ENCODE data around the gene SHISA9. TPM values are rescaled to one million over a fixed set of nuclear protein-coding genes. Genes with fewer than 3 reads are reported as not detected.

Gene SHISA9
- total and polyA plus RNA-seq, 4 donors, result under 0.01 to 0.08 (median 0.07) TPM; not detected in 1

DNA sequence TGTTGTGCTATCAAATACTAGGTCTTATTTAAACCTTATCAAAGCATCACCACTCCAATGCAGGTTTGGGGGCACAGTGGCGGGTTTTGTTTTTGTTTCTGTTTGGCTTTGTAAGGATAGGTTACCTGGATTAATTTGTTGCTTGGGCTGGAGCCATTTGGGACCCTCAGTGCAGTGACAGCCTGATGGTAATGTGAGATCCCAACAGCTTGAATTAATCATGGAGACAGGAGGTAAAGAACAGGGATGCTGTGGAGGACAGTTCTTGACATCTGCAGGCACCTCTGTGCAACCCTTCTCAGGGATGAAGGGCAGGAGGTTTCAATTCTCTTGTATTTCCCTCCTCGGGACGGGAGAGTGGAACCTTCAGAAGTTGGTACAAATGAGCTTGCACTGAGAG, 40.5 kb downstream of the SHISA9 start:
- TF ChIP-seq ATF3 (IDR thresholded peaks at IDR 0.05), result no peak
- TF ChIP-seq FOXA2 (IDR thresholded peaks at IDR 0.05), result no peak
- TF ChIP-seq EGR1 (IDR thresholded peaks at IDR 0.05; ENCODE audit: low read depth in 2 of 2), result no peak
- no peak for TF ChIP-seq RXRA (IDR thresholded peaks at IDR 0.05)
- TF ChIP-seq SP1 (IDR thresholded peaks at IDR 0.05), result no peak
- no peak for TF ChIP-seq YY1 (IDR thresholded peaks at IDR 0.05)
- no peak for TF ChIP-seq JUND (IDR thresholded peaks at IDR 0.05)
- no peak for TF ChIP-seq HNF4A (conservative IDR thresholded peaks at IDR 0.05)
- no peak overlapping the region for H3K4me3 ChIP-seq (ENCODE audit: low read depth in 1 of 3, low read length in 3 of 3)
- peaks cover 0 to 4% (median 1%) of the 10 kb centered on the region in 4 donors for H3K9me3 ChIP-seq (ENCODE audit: control insufficient read depth in 4 of 4, low read length in 3 of 4)
- H3K27ac ChIP-seq (ENCODE audit: low read depth in 1 of 2, low read length in 2 of 2), result no peak overlapping the region
- 68% methylated on average over 3 of the region's 3 CpGs for WGBS
- no peaks in the 10 kb centered on the region for H3K4me1 ChIP-seq (ENCODE audit: control insufficient read depth in 4 of 4, insufficient read depth in 4 of 4, low read length in 3 of 4)
- no peak overlapping the region for H3K9ac ChIP-seq (ENCODE audit: low read depth in 1 of 2, low read length in 2 of 2)
- peaks cover 0 to 3% (median 0%) of the 10 kb centered on the region in 4 donors for H3K27me3 ChIP-seq (ENCODE audit: control insufficient read depth in 4 of 4, insufficient read depth in 4 of 4, low read length in 3 of 4)
- H3K36me3 ChIP-seq (ENCODE audit: control insufficient read depth in 4 of 4, insufficient read depth in 3 of 4, low read depth in 1 of 4, low read length in 3 of 4), result no peaks in the 10 kb centered on the region
- no peak for DNase-seq (ENCODE audit: low spot score)

- peaks cover 0 to 3% (median 0%) of the 10 kb centered on the region in 4 donors for H3K27me3 ChIP-seq (ENCODE audit: control insufficient read depth in 4 of 4, insufficient read depth in 4 of 4, low read length in 3 of 4)
- WGBS, result 67% methylated on average over 5 of the region's 5 CpGs
- TF ChIP-seq GABPA (IDR thresholded peaks at IDR 0.05 in 1 of 2, conservative IDR thresholded peaks at IDR 0.05 in 1 of 2), result no peak
- TF ChIP-seq YY1 (IDR thresholded peaks at IDR 0.05), result no peak
- TF ChIP-seq TAF1 (conservative IDR thresholded peaks at IDR 0.05), result no peak
- no peak for TF ChIP-seq FOXA2 (IDR thresholded peaks at IDR 0.05)
- TF ChIP-seq MAX (IDR thresholded peaks at IDR 0.05), result no peak
- no peak for TF ChIP-seq JUND (IDR thresholded peaks at IDR 0.05)
- no peak for TF ChIP-seq RXRA (IDR thresholded peaks at IDR 0.05)
- no peak for TF ChIP-seq FOXA1 (IDR thresholded peaks at IDR 0.05)
- TF ChIP-seq ATF3 (IDR thresholded peaks at IDR 0.05), result no peak
- no peaks in the 10 kb centered on the region for H3K4me1 ChIP-seq (ENCODE audit: control insufficient read depth in 4 of 4, insufficient read depth in 4 of 4, low read length in 3 of 4)
- H3K36me3 ChIP-seq (ENCODE audit: control insufficient read depth in 4 of 4, insufficient read depth in 3 of 4, low read depth in 1 of 4, low read length in 3 of 4), result no peaks in the 10 kb centered on the region
- peaks cover 0 to 4% (median 1%) of the 10 kb centered on the region in 4 donors for H3K9me3 ChIP-seq (ENCODE audit: control insufficient read depth in 4 of 4, low read length in 3 of 4)
- no peak overlapping the region for H3K9ac ChIP-seq (ENCODE audit: low read depth in 1 of 2, low read length in 2 of 2)
- H3K27ac ChIP-seq (ENCODE audit: low read depth in 1 of 2, low read length in 2 of 2), result no peak overlapping the region
- DNase-seq (ENCODE audit: low spot score), result no peak
- H3K4me3 ChIP-seq (ENCODE audit: low read depth in 1 of 3, low read length in 3 of 3), result no peak overlapping the region
Observed at GRCh38 chr16:12942861-12943260, 41.5 kb downstream of the SHISA9 start.

- TF ChIP-seq RAD21 (IDR thresholded peaks at IDR 0.05) (no peak), CTCF (IDR thresholded peaks at IDR 0.05; ENCODE audit: low read depth, low read length, missing input control) (no peak)
- no peak for DNase-seq (ENCODE audit: low spot score)
- WGBS, result 74% methylated on average over 3 of the region's 3 CpGs
- no peak overlapping the region for H3K4me3 ChIP-seq (ENCODE audit: low read depth in 1 of 3, low read length in 3 of 3)
- no peak overlapping the region for H3K27ac ChIP-seq (ENCODE audit: low read depth in 1 of 2, low read length in 2 of 2)
- no peaks in the 10 kb centered on the region for H3K36me3 ChIP-seq (ENCODE audit: control insufficient read depth in 4 of 4, insufficient read depth in 3 of 4, low read depth in 1 of 4, low read length in 3 of 4)
- H3K9ac ChIP-seq (ENCODE audit: low read depth in 1 of 2, low read length in 2 of 2), result no peak overlapping the region
- H3K27me3 ChIP-seq (ENCODE audit: control insufficient read depth in 4 of 4, insufficient read depth in 4 of 4, low read length in 3 of 4), result peaks cover 0 to 3% (median 0%) of the 10 kb centered on the region in 4 donors
- no peaks in the 10 kb centered on the region for H3K4me1 ChIP-seq (ENCODE audit: control insufficient read depth in 4 of 4, insufficient read depth in 4 of 4, low read length in 3 of 4)
- peaks cover 0 to 2% (median 0%) of the 10 kb centered on the region in 4 donors for H3K9me3 ChIP-seq (ENCODE audit: control insufficient read depth in 4 of 4, low read length in 3 of 4)
Observed at GRCh38 chr16:12944300-12944699, 42.9 kb downstream of the SHISA9 start.
